Sigmoid colon (tissue), 7 donors: ENCODE measurements around the gene TOMM20L. TPM values are rescaled to one million over a fixed set of nuclear protein-coding genes. Genes with fewer than 3 reads are reported as not detected.

ENCODE experiments used
- DNase-seq: peaks from one replicate; pipeline ENCODE4 v3.0.0-alpha.2; 2019
- H3K27ac ChIP-seq, 4 donors: fragments of 200-600 bp; sonication (generic); one replicate each; pipeline ENCODE4 v1.5.1; 2016 to 2019; ENCODE audit warnings: mild to moderate bottlenecking in 1 of 4
- H3K27me3 ChIP-seq, 3 donors: fragments of 200-600 bp; sonication (generic); one replicate each; pipeline ENCODE4 v1.5.1; 2019; ENCODE audit warnings: mild to moderate bottlenecking in 1 of 3
- H3K36me3 ChIP-seq, 4 donors: fragments of 200-600 bp; sonication (generic); one replicate each; pipeline ENCODE4 v1.5.1; 2016 to 2019
- H3K4me1 ChIP-seq, 4 donors: fragments of 200-600 bp; sonication (generic); one replicate each; pipeline ENCODE4 v1.5.1; 2017 to 2019
- H3K4me3 ChIP-seq, 4 donors: fragments of 200-600 bp; sonication (generic); one replicate each; pipeline ENCODE4 v1.5.1; 2017 to 2019; ENCODE audit warnings: mild to moderate bottlenecking in 2 of 4, moderate library complexity in 1 of 4
- H3K9me3 ChIP-seq, 4 donors: fragments of 200-600 bp in 3 of 4; sonication (generic) in 3 of 4; one replicate each; pipeline versions ENCODE4 v1.5.1 to v1.6.1; 2013 to 2019
- CTCF ChIP-seq, 4 experiments: fragments of 450-650 bp in 3 of 4; fragments of 200-600 bp in 1 of 4; IDR thresholded peaks; one replicate each; pipeline ENCODE4 v1.5.1; 2016 to 2019; ENCODE audit warnings: antibody characterized with exemption in 4 of 4, mild to moderate bottlenecking in 3 of 4, moderate library complexity in 2 of 4
- EP300 ChIP-seq, 4 donors: sonication (generic); formaldehyde crosslinking; IDR thresholded peaks; one replicate each; pipeline ENCODE4 v1.6.1; 2017; ENCODE audit warnings: antibody characterized with exemption in 4 of 4
- POLR2A ChIP-seq, 2 donors: fragments of 450-650 bp; IDR thresholded peaks; one replicate each; pipeline ENCODE4 v1.6.1; 2016; ENCODE audit warnings: antibody characterized with exemption in 2 of 2, mild to moderate bottlenecking in 2 of 2, moderate library complexity in 2 of 2
- POLR2AphosphoS5 ChIP-seq, 4 donors: sonication (generic); formaldehyde crosslinking; IDR thresholded peaks; one replicate each; pipeline ENCODE4 v1.6.1; 2017; ENCODE audit warnings: antibody characterized with exemption in 4 of 4
- WGBS, 2 donors: extraction: QIAGEN DNeasy Blood & Tissue Kit; methylation state at CpG; one replicate each; pipeline ENCODE4 v1.1.7; 2013; 5-methylcytosine and 5-hydroxymethylcytosine counted together
- intact Hi-C: fragments of 100-400 bp; cut with DNase I; formaldehyde crosslinking; loops from one replicate; pipeline ENCODE4 v1.15.1; 2023
- polyA plus RNA-seq, 3 donors: library from polyadenylated mRNA; stranded (reverse); fragments of 200-250 nt; gene quantifications; one replicate each; pipeline ENCODE4 v1.2.3, GENCODE V29; 2013
- small RNA-seq, 3 donors: library from RNA; depleted of rRNA; stranded (forward); fragments of <200 nt; gene quantifications; one replicate each; pipeline ENCODE3, GENCODE V24; 2016
- total RNA-seq, 4 donors: library from RNA; depleted of rRNA; stranded (reverse); fragments of >200 nt; gene quantifications; one replicate each; pipeline ENCODE4 v1.1.0, GENCODE V29; 2016
- donor health status: healthy with polysubstance abuse.
- donor health status: Bipolar disorder and iron deficiency.
- donor health status: healthy.

Gene TOMM20L
- total and polyA plus RNA-seq, 7 donors, result 0.25 TPM; not detected in 6

- Histone ChIP-seq H3K4me1 (no peaks in the 10 kb centered on the region), H3K4me3 (no peak overlapping the region), H3K9me3 (no peaks in the 10 kb centered on the region), H3K27me3 (no peaks in the 10 kb centered on the region), H3K36me3 (peaks cover 8 to 87% (median 19%) of the 10 kb centered on the region in 4 donors), H3K27ac (no peak overlapping the region)
- DNase-seq, result no peak
- 80 to 95% methylated on average over 5 of the region's 5 CpGs for WGBS, 2 donors
- intact Hi-C loops, result no loop called here
- no peak for TF ChIP-seq POLR2AphosphoS5 (IDR thresholded peaks at IDR 0.05)
- no peak for TF ChIP-seq CTCF (IDR thresholded peaks at IDR 0.05)
- TF ChIP-seq POLR2A (IDR thresholded peaks at IDR 0.05), result no peak
- no peak for TF ChIP-seq EP300 (IDR thresholded peaks at IDR 0.05)
Observed at GRCh38 chr14:58439476-58439875, 43.7 kb downstream of the TOMM20L start.

GRCh38 chr14:58444627-58445026 is 48.9 kb downstream of the TOMM20L start:
- no peak overlapping the region for H3K27ac ChIP-seq
- H3K9me3 ChIP-seq, result no peaks in the 10 kb centered on the region
- peaks cover 8 to 84% (median 20%) of the 10 kb centered on the region in 4 donors for H3K36me3 ChIP-seq
- H3K4me3 ChIP-seq, result no peak overlapping the region
- 95 to 96% methylated on average over 5 of the region's 5 CpGs for WGBS, 2 donors
- no peak for DNase-seq
- intact Hi-C loops, result no loop called here
- TF ChIP-seq POLR2AphosphoS5 (IDR thresholded peaks at IDR 0.05) (no peak), EP300 (IDR thresholded peaks at IDR 0.05) (no peak), POLR2A (IDR thresholded peaks at IDR 0.05) (no peak), CTCF (IDR thresholded peaks at IDR 0.05) (no peak)
- H3K27me3 ChIP-seq, result no peaks in the 10 kb centered on the region
- no peaks in the 10 kb centered on the region for H3K4me1 ChIP-seq

- intact Hi-C loops, result no loop called here
- WGBS, 2 donors, result 89 to 96% methylated on average over 9 of the region's 9 CpGs
- Histone ChIP-seq H3K36me3 (peaks cover 4 to 74% (median 14%) of the 10 kb centered on the region in 4 donors), H3K4me1 (no peaks in the 10 kb centered on the region), H3K27ac (no peak overlapping the region), H3K27me3 (no peaks in the 10 kb centered on the region), H3K4me3 (no peak overlapping the region), H3K9me3 (no peaks in the 10 kb centered on the region)
- no peak for DNase-seq
- no peak for TF ChIP-seq POLR2AphosphoS5 (IDR thresholded peaks at IDR 0.05)
- no peak for TF ChIP-seq EP300 (IDR thresholded peaks at IDR 0.05)
- TF ChIP-seq POLR2A (IDR thresholded peaks at IDR 0.05), result no peak
- TF ChIP-seq CTCF (IDR thresholded peaks at IDR 0.05), result no peak
Observed at GRCh38 chr14:58455593-58456265, 60.0 kb downstream of the TOMM20L start.

Small RNAs within 50 kb of the gene (small RNA-seq; reads per million reads assigned to genes)
- gene RF00019, result 0 reads per million in 3 donors

Other genes starting within 250 kb of the TOMM20L start
- gene ARMH4, start 243.7 kb upstream of the TOMM20L start, total RNA-seq, result 1 to 10 TPM; 1.2 to 6.6 (median 3.7) TPM
- under 1 TPM in 2 of 3 donors, not detected in 1; 0.60 to 0.98 TPM for gene ARMH4, start 243.7 kb upstream of the TOMM20L start, polyA plus RNA-seq
- 10 to 100 TPM; 67.1 to 77.3 (median 69.3) TPM for gene ACTR10, start 195.8 kb upstream of the TOMM20L start, total RNA-seq
- gene ACTR10, start 195.8 kb upstream of the TOMM20L start, polyA plus RNA-seq, result 10 to 100 TPM; 56.4 to 78.1 (median 60.7) TPM
- 100 to 1,000 TPM in 3 of 4 donors, 10 to 100 TPM in 1; 69.5 to 112 (median 107) TPM for gene PSMA3, start 151.1 kb upstream of the TOMM20L start, total RNA-seq
- gene PSMA3, start 151.1 kb upstream of the TOMM20L start, polyA plus RNA-seq, result 100 to 1,000 TPM; 113 to 217 (median 161) TPM
- gene ARID4A, start 97.4 kb upstream of the TOMM20L start, total RNA-seq, result 10 to 100 TPM; 18.1 to 31.9 (median 24.5) TPM
- gene ARID4A, start 97.4 kb upstream of the TOMM20L start, polyA plus RNA-seq, result 1 to 10 TPM; 4.2 to 8.4 (median 7.2) TPM
- gene TIMM9, start 31.6 kb downstream of the TOMM20L start, total RNA-seq, result 100 to 1,000 TPM in 1 of 4 donors, 10 to 100 TPM in 3; 70.3 to 130 (median 83.6) TPM
- 10 to 100 TPM; 36.3 to 51.6 (median 39.0) TPM for gene TIMM9, start 31.6 kb downstream of the TOMM20L start, polyA plus RNA-seq
- 10 to 100 TPM; 12.8 to 20.2 (median 16.0) TPM for gene KIAA0586, start 31.8 kb downstream of the TOMM20L start, total RNA-seq
- 1 to 10 TPM; 2.5 to 6.8 (median 4.2) TPM for gene KIAA0586, start 31.8 kb downstream of the TOMM20L start, polyA plus RNA-seq
- 10 to 100 TPM in 2 of 4 donors, 1 to 10 TPM in 2; 5.9 to 21.2 (median 12.1) TPM for gene DACT1, start 242.0 kb downstream of the TOMM20L start, total RNA-seq
- gene DACT1, start 242.0 kb downstream of the TOMM20L start, polyA plus RNA-seq, result 1 to 10 TPM; 1.8 to 2.8 (median 2.1) TPM